ENCODE results near the gene VAV3. TPM values are rescaled to one million over a fixed set of nuclear protein-coding genes. Genes with fewer than 3 reads are reported as not detected.

Gene VAV3
- total RNA-seq, 1 donor from 2014 or later: 159 TPM

DNA sequence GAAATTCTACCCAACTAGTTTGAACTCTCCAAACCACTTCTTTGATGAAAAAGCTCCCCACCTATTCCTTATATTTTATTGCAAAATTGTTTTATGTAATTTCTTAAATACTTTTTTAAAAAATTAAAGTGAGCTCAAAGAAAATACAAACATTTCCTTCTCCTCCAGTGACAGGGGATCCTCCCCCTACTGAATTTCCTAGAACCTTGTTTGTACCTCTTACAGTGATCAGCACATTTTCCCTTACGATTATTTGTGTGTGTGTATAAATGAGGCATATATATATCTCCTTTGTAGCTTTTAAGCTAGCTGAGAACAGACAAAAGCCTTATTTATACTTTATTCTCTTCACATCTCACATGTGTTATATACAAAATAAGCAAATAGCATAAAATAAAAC lies 44.4 kb downstream of the VAV3 start:
- no peak for DNase-seq (ENCODE audit: low spot score)
- H3K4me3 Mint-ChIP-seq (ENCODE audit: unreplicated experiment): no peak overlapping the region
- H3K36me3 Mint-ChIP-seq (ENCODE audit: low read depth, unreplicated experiment): peaks cover 5% of the 10 kb centered on the region
- no peak overlapping the region for H3K27ac Mint-ChIP-seq (ENCODE audit: unreplicated experiment)
- TF ChIP-seq, protein P1, sequence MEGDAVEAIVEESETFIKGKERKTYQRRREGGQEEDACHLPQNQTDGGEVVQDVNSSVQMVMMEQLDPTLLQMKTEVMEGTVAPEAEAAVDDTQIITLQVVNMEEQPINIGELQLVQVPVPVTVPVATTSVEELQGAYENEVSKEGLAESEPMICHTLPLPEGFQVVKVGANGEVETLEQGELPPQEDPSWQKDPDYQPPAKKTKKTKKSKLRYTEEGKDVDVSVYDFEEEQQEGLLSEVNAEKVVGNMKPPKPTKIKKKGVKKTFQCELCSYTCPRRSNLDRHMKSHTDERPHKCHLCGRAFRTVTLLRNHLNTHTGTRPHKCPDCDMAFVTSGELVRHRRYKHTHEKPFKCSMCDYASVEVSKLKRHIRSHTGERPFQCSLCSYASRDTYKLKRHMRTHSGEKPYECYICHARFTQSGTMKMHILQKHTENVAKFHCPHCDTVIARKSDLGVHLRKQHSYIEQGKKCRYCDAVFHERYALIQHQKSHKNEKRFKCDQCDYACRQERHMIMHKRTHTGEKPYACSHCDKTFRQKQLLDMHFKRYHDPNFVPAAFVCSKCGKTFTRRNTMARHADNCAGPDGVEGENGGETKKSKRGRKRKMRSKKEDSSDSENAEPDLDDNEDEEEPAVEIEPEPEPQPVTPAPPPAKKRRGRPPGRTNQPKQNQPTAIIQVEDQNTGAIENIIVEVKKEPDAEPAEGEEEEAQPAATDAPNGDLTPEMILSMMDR (IDR thresholded peaks at IDR 0.05; ENCODE audit: unreplicated experiment): no peak
- H3K9me3 Mint-ChIP-seq (ENCODE audit: unreplicated experiment): no peaks in the 10 kb centered on the region
- no peaks in the 10 kb centered on the region for H3K27me3 Mint-ChIP-seq (ENCODE audit: unreplicated experiment)
- H3K4me1 Mint-ChIP-seq (ENCODE audit: unreplicated experiment): peaks cover 60% of the 10 kb centered on the region

DNA sequence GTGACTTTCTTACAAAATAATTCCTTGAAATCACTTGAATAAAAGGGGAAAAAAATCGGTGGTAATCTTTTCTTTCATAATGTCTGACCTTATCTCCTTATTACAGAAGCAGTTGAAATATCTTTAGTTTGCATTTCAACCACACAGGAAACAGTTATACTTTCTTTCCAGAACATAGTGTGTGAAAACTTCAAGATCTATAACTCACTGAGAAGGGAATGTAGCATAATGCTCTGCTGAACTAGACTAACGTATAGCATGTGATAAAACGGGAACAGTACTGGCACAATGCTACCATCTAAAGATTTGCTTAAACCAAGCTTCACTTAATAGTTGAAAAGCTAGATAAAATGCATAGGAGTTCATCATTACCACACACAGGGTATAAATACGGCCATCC lies 45.0 kb downstream of the VAV3 start:
- Mint-ChIP-seq H3K36me3 (ENCODE audit: low read depth, unreplicated experiment) (peaks cover 3% of the 10 kb centered on the region), H3K27me3 (ENCODE audit: unreplicated experiment) (no peaks in the 10 kb centered on the region), H3K27ac (ENCODE audit: unreplicated experiment) (no peak overlapping the region), H3K4me1 (ENCODE audit: unreplicated experiment) (peaks cover 56% of the 10 kb centered on the region), H3K9me3 (ENCODE audit: unreplicated experiment) (no peaks in the 10 kb centered on the region), H3K4me3 (ENCODE audit: unreplicated experiment) (no peak overlapping the region)
- TF ChIP-seq, protein P1 (IDR thresholded peaks at IDR 0.05; ENCODE audit: unreplicated experiment): no peak
- DNase-seq (ENCODE audit: low spot score): no peak

DNA sequence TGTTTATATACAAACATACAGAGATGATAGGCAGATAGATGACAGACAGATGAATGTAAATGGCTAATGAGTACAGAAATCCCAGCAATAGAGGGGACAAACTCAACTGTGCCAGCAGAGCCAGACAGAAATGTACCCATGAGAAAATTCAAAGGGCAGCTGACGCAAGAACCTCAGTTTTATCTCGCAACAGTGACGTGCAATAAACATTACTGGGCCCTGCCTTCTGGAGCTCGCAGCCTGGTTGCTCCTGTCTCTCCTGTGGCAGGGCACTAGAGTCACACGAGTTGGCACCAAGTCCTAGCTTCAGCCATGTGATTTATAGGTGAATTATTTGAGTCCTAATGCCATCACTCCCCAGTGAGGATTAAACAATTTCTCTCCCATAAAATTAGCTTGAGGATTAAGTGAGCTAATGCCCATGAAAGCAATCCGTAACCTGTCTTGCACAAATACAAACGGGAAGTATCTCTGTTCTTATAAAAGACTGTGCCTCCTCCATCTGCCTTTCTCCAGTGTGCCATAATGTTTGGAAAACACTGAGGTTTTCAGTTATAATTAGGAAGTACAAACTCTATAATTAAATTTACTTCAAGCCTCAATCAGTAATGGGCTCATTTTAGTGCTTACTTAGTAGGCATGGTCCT lies 50.7 kb downstream of the VAV3 start:
- TF ChIP-seq, protein P1 (IDR thresholded peaks at IDR 0.05; ENCODE audit: unreplicated experiment): no peak
- no peaks in the 10 kb centered on the region for H3K9me3 Mint-ChIP-seq (ENCODE audit: unreplicated experiment)
- H3K4me1 Mint-ChIP-seq (ENCODE audit: unreplicated experiment): peaks cover 58% of the 10 kb centered on the region
- no peaks in the 10 kb centered on the region for H3K27me3 Mint-ChIP-seq (ENCODE audit: unreplicated experiment)
- peaks cover 3% of the 10 kb centered on the region for H3K36me3 Mint-ChIP-seq (ENCODE audit: low read depth, unreplicated experiment)
- no peak for DNase-seq (ENCODE audit: low spot score)
- no peak overlapping the region for H3K4me3 Mint-ChIP-seq (ENCODE audit: unreplicated experiment)
- no peak overlapping the region for H3K27ac Mint-ChIP-seq (ENCODE audit: unreplicated experiment)

DNA sequence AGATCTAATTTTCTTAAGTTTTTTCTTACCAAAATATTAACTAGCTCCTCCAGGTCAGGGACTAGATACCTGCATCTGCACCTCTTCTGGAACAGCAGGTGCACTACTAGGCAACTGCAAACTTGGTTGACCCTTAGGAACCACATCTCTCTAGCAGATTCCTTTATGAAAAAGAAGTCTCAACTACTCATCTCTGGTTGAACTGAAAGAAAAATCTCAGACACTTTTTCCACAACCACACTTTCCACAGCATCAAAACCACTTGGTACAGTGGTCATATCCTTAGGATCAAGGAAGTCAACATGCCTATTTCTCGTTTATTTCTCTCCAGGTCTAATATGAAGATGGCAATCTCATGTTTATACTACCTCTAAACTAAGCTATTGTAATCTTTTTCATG lies 52.3 kb downstream of the VAV3 start:
- no peak overlapping the region for H3K4me3 Mint-ChIP-seq (ENCODE audit: unreplicated experiment)
- H3K27ac Mint-ChIP-seq (ENCODE audit: unreplicated experiment): peak overlapping the region; percentile 57
- no peak for DNase-seq (ENCODE audit: low spot score)
- H3K27me3 Mint-ChIP-seq (ENCODE audit: unreplicated experiment): no peaks in the 10 kb centered on the region
- H3K4me1 Mint-ChIP-seq (ENCODE audit: unreplicated experiment): peaks cover 63% of the 10 kb centered on the region
- TF ChIP-seq, protein P1 (IDR thresholded peaks at IDR 0.05; ENCODE audit: unreplicated experiment): no peak
- H3K36me3 Mint-ChIP-seq (ENCODE audit: low read depth, unreplicated experiment): peaks cover 5% of the 10 kb centered on the region
- H3K9me3 Mint-ChIP-seq (ENCODE audit: unreplicated experiment): no peaks in the 10 kb centered on the region

DNA sequence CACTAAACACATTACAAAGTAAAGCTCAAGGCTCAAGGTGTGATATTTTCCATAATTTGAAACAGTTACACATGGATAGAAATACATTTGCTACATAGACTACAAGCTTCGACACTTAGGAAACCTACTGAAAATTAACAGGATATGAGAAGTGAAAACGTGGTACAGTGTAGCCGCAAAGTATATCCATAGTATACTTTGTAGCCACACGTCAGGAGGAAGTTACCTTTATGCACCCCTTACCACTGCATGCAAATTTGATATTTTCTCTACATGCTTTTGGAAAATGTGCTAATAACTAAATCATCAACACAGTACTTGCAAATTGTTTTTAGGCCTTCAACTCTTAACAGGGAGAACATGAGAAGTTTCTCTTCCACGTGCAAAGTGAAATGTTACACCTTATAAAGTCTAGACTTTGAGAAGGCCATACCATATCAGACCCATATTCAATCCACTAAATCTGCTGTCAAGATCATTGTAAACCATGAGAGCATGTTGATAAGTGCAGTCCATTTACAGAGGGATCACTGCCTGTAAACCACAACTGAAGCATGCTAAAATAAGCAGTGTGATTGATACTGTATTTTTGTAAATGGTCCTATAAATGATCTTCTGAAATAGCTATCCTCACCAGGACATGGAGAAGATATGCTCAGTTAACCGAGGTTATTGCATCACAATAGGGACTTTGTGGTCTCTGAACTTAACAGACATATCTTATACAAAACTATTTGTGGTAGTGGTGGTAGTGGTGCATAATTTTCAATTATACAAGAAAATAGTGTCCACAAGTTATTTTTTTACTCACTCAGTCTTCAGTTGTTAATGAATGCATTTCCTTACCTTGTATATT lies 64.7 kb downstream of the VAV3 start:
- Mint-ChIP-seq H3K36me3 (ENCODE audit: low read depth, unreplicated experiment) (peaks cover 9% of the 10 kb centered on the region), H3K27ac (ENCODE audit: unreplicated experiment) (no peak overlapping the region), H3K27me3 (ENCODE audit: unreplicated experiment) (peaks cover 12% of the 10 kb centered on the region), H3K4me1 (ENCODE audit: unreplicated experiment) (peaks cover 65% of the 10 kb centered on the region), H3K4me3 (ENCODE audit: unreplicated experiment) (no peak overlapping the region), H3K9me3 (ENCODE audit: unreplicated experiment) (no peaks in the 10 kb centered on the region)
- DNase-seq (ENCODE audit: low spot score): no peak
- TF ChIP-seq, protein P1 (IDR thresholded peaks at IDR 0.05; ENCODE audit: unreplicated experiment): no peak

All from endothelial cell (in vitro differentiated cells).